ENCODE results near the gene ATP11A. TPM values are rescaled to one million over a fixed set of nuclear protein-coding genes. Genes with fewer than 3 reads are reported as not detected.

Gene ATP11A
- total RNA-seq, 4 donors from 2014 or later, result 18.6 to 30.3 (median 26.8) TPM

DNA sequence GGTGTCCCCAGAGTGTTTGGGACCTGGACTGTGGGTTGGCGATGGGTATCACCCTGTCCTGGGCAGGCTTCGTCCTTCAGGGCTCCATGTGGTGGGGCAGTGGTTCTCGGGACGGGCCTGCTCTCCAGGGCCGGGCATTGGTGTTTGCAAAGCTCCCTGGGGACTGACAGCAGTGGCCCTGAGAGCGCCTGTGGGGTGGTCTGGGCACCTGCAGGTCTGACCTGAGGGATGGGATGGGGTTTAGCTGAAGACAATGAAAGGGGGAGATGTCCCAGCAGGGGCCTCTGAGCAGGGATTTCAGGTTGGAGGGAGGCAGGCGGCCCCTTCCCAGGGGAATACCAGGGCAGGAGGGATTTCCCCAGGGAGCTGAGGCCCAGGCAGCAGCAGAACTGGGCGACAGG lies 210.9 kb downstream of the ATP11A start:
- no peak for TF ChIP-seq CTCF (IDR thresholded peaks at IDR 0.05; ENCODE audit: low read depth)

- no peak for TF ChIP-seq CTCF (IDR thresholded peaks at IDR 0.05; ENCODE audit: low read depth)
These were observed 212.3 kb downstream of the ATP11A start for GRCh38 chr13:112902101-112902651.

GRCh38 chr13:112902669-112903068 lies 212.8 kb downstream of the ATP11A start:
- TF ChIP-seq CTCF (IDR thresholded peaks at IDR 0.05; ENCODE audit: low read depth), result no peak

DNA sequence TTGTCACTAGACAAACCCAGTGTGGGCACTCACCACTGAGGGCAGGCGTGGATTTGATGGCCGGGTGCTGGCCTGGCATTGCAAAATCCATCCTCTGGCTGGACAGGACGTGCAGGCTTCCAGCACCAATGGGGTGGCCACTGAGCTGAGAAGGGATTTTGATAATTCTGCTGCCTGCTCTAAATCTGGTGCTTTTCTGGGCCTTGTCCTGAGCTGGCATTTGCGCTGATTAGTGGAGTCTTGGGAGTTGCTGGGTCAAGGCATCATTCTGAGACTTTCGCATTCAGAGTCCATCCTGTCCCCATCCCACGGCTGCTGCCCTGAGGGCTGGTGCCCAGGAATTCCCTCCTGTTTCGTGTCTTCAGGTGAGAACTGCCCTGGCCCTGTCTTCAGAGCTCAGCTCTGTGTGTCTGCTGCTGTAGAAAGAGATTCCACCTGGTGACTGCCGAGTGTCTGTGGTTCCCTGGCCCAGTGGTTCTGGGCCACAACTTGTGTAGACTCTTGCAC lies 213.3 kb downstream of the ATP11A start:
- no peak for TF ChIP-seq CTCF (IDR thresholded peaks at IDR 0.05; ENCODE audit: low read depth)

DNA sequence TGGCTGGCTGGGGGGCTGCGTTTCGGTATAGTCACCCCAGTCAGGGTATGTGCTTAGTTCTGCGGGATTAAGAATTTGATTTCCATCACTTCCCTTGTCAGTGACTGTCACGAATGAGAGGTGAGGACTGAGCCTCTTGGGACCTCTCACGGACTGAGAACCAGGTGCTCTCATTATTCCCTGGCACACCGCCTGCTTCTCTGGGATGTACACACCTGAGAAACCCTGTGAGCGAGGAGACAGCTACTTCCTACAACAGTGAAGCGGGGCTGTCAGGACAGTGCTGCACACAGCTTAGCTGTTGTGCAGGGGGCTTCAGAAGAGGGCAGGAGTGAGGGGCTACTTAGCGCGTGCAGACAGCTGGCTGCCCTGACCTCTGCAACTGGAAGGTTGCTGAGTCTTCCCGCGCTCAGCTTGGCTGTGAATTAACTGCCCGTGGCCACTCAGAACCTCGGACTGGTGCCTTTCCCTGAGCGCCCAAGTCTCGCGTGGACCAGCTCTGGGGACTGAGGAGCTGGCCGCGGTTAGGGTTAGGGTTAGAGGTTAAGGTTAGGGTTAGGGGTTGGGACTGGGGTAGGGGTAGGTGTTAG lies 213.9 kb downstream of the ATP11A start:
- no peak for TF ChIP-seq CTCF (IDR thresholded peaks at IDR 0.05; ENCODE audit: low read depth)

- TF ChIP-seq CTCF (IDR thresholded peaks at IDR 0.05; ENCODE audit: low read depth), result no peak
These were observed 214.7 kb downstream of the ATP11A start for GRCh38 chr13:112904436-112904960.

GRCh38 chr13:112905086-112905485 lies 215.2 kb downstream of the ATP11A start:
- TF ChIP-seq CTCF (IDR thresholded peaks at IDR 0.05; ENCODE audit: low read depth), result no peak
